Measurements from ENCODE around the gene OTUB1.

OTUB1 gene

DNA sequence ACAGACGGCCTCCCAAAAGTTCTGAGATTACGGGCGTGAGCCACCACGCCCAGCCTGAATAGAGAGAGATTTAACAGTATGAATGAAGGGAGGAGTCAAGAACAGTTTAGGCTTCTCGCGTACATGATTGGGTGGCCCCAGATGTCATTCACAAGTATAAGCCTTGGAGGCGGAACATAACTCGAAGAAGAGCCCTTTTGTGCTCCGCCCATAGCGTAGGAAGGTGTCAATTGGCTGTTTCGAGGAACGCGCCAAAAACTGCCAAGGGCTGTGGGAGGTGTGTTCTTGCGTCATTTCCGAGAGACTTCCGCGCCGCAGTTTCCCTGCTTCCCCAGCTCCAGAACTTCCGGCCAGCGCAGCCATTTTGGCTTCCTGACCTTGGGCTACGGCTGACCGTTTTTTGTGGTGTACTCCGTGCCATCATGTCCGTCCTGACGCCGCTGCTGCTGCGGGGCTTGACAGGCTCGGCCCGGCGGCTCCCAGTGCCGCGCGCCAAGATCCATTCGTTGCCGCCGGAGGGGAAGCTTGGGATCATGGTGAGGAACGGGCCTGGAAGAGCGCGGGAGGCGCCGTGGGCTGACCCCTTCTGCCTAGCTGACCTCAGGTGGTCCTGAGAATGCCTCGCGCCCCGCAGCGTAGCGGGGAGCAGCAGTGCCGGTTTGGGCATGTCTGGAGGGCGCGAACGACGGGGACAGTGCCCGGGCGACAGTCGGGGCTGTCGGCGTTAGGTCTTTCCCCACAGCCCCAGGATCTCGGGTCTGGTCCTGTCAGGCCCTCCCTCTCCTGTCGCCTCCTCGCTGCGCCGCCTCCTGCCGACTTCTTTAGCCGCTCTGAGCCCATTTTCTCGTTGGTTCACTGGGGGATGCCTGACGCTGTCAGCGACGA, 11.7 kb upstream of the OTUB1 start, which contains the start of gene COX8A:
TSS of gene COX8A (plus strand) at position 362 of the 885 bp plus-strand sequence. CDS start at position 423, 61 bp downstream.
- DNase-seq (ENCODE audit: low spot score) = peak; percentile 100

DNA sequence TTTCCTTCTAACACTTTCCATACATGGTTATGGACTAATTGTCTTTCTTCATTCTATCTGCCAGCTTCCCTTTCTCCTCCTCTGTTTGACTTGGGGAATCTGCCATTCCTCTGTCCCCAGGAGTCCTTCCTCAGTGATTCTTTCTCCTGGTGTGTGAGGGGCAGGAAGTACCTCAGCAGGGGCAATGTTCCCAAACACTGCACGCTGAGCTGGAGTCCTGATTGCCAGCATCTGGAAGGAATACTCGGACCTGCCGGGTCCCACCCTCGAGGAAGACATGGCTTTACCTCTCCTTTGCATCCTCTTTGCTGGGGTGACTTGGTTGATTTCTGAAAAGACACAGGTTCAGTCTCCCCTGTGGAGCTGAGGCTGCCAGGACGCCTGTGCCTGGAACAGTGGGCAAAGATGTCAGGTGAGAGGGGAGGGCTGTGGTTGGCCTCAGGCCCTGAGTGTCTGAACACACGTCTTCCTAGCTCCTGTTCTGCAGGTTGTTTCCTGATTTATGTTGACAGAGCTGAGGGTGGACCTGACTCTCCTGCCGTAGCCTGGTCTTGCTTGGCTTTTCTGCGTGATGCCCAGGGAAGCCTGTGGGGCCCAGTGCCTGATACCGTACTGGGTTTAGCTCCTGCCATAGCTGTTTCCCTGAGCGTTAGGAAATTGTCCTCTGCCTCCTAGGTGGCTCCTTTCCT, 7.5 kb upstream of the OTUB1 start:
- no peak for DNase-seq (ENCODE audit: low spot score)

DNA sequence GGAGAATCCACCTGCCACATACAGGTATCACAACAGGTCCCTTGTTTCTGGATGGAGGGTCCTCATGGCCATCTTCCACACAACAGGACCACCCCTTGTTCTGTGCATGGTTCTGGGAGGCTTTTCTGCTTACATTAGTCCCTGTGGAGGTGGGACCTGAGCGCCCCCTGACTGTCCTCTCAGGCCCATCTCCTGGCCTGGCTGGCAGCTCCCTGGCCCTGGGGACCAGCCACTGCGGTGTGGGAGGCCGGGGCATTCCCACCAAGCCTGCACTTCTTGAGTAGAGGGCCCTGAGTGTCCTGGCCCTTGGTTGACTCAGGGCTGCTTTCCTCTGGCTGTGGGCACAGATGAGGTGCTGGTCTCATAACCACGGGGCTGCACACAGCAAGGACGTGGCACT, 6.8 kb upstream of the OTUB1 start:
- no peak for DNase-seq (ENCODE audit: low spot score)

DNA sequence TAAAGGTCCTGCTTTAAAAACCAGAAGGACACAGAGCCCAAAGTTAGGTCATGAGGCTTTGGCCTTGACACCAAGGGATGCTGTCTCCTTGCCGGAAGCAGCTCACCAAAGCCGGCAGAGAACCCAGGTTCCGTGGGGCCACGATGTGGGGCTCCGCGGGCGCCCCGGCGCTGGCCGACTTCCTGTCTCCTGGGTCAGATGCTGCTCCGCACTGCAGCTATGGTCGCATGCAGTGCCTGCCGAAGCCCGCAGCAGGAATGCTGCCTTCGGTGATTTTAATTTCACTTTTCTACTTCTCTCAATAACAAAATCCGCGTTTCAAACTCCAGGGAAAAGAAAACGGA, 454 bp upstream of the OTUB1 start:
- no peak for DNase-seq (ENCODE audit: low spot score)

DNA sequence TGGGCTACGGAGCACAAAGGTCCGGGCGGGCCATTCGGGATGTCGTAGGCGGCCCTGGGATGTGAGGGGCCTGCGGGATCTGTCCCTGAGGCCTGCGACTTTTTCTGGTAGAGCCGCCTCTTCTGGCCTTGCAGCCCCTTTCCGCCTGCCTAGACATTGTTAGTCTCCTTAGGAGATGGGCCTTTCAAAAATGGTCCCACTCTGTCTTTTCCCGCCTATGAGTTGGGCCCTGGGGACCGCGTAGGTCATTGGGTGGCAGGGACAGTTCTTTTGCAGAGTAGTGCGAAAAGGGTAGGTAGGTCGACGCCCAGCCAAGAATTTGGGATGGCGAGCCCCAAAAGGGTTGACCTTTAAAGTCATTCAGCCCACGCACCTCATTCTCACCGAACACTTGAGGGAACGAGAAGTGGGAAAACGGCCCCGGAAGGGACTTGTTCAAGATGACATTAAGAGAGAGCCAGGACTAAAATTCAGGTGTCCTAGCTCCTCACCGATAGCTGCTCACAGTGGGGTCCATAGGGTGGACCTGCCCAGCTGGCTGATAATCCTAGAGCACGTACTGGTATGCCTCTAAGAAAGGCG, 785 bp downstream of the OTUB1 start:
- no peak for DNase-seq (ENCODE audit: low spot score)

DNA sequence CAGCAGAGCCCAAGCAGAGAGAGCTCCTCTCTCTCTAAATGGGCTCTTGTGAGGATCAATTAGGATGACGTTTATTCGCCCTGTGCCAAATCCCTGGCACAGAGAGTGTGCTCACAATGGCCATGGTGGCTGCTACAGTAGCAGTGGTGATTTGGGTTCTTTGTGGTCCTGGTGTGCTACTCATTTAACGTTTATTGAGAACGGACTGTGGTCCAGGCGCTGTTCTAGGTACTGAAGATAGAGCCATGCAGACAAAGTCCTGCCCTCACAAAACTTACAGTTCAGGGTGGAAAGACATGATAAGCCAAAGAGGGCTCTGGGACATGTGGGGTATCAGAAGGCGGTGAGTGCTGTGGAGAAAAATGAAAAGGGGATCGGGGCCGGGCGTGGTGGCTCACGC, 5.3 kb downstream of the OTUB1 start:
- DNase-seq (ENCODE audit: low spot score) = no peak

DNA sequence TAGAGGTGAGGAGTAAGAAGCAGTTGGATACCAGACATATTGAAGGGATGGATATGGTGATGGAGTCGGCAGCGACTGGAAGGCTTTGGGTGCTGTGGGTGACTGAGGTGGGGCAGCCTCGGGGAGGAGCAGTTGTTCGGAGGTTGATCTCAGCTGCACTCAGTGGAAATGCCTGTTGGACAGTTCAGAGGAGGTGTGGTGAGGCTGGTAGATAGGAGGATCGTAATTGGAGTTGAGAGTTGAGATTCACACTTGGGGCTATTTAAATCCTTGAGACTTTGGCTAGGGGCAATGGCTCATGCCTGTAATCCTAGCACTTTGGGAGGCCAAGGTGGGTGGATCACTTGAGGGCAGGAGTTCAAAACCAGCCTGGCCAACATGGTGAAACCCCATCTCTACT, 6.9 kb downstream of the OTUB1 start:
- DNase-seq (ENCODE audit: low spot score) = no peak

DNA sequence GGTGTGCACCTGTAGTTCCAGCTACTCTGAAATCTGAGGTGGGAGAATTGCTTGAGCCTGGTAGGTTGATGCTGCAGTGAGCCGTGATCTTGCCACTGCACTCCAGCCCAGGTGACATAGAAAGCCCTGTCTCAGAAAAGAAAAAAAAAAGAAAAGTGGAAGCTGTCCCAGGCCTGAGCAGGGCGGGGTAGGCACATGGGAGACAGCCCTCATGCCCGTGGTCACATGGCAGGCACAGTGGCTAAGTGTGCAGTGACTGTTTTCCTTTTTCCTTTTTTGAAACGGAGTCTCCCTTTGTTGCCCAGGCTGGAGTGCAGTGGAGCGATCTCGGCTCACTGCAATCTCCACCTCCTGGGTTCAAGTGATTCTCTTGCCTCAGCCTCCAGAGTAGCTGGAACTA, 7.8 kb downstream of the OTUB1 start:
- DNase-seq (ENCODE audit: low spot score) = no peak

DNA sequence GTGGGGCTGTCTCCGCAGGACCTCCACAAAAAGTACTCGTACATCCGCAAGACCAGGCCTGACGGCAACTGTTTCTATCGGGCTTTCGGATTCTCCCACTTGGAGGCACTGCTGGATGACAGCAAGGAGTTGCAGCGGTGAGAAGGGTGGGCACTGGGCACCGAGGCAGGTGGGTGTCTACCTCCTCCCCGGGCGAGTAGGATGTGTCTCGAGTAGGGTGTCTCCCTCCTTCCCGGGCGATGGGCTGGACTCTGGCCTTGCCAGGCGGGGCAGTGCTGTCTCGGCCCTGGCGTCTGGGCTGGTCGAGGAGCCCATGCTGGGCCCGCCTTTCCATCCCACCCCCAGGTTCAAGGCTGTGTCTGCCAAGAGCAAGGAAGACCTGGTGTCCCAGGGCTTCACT, 10.3 kb downstream of the OTUB1 start:
- no peak for DNase-seq (ENCODE audit: low spot score)

DNA sequence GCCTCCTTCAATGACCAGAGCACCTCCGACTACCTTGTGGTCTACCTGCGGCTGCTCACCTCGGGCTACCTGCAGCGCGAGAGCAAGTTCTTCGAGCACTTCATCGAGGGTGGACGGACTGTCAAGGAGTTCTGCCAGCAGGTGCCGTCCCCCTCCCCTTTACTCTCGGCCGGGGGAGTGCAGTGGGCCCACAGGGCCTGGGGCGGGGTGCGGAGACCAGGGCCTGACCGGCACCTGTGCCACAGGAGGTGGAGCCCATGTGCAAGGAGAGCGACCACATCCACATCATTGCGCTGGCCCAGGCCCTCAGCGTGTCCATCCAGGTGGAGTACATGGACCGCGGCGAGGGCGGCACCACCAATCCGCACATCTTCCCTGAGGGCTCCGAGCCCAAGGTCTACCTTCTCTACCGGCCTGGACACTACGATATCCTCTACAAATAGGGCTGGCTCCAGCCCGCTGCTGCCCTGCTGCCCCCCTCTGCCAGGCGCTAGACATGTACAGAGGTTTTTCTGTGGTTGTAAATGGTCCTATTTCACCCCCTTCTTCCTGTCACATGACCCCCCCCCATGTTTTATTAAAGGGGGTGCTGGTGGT, 11.0 kb downstream of the OTUB1 start:
- no peak for DNase-seq (ENCODE audit: low spot score)

DNA sequence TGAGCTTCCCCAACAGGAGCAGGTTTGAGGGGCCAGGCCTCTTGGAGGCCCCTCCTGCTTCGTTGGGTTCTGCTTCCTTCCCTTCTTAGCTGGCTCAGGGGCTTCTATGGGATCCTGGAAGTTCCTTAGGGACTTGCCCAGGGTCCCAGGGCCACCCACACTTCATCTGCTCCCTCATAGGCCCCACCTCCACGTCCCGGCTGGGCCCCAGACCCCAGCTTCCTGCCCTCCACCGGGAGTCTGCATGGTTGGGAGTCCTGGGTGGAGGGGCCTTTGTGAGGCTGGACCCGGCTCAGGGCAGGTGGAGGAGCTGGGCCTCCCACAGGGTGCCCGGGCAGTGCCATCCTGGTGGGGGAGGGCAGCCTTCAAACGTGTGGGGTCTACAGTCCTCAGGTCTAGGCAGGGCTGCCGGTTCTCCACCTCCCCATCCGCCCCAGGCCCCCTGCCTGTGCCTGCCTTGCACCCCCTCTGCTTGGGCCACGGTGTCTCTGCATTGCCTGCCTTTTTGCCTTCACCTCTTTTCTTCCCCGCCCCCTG, 11.6 kb downstream of the OTUB1 start:
- DNase-seq (ENCODE audit: low spot score) = no peak

DNA sequence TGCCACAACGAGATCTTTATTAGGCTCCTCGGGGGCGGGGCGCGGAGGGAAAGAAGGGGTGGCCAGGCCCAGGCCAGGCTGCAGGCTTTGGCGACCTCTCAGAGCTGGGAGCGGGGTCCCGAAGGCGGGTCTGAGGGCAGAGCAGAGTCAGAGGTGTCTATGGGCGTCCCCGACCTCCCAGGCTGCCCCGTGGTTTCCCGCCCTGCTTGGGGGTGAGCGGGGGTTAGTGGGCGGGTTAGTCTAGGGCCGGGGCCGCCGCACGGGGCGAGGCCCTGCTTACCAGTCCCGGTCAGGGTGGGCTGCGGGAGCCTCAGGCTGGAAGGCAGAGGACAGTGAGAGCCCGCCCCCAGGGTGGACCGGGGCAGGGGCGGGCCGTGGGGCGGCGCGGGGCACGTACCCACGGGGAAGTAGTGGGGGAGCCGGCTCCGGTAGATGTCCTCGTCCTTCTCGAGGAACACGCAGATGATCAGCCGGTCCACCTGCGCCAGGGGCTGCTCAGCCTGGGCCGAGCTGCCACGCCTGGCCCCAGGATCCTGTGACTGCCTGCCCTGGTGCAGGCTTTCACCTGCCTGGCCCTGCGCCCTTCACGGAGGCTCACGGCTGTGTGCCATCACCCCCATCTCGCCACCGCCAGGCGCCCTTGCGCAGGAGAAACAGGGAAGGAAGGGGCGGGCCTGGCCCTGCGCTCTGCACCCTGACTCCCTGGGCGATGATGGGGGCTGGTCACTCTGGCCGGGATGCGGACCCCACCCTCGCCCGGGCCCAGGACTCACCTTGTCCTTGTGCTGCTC, 12.5 kb downstream of the OTUB1 start:
- no peak for DNase-seq (ENCODE audit: low spot score)

DNA sequence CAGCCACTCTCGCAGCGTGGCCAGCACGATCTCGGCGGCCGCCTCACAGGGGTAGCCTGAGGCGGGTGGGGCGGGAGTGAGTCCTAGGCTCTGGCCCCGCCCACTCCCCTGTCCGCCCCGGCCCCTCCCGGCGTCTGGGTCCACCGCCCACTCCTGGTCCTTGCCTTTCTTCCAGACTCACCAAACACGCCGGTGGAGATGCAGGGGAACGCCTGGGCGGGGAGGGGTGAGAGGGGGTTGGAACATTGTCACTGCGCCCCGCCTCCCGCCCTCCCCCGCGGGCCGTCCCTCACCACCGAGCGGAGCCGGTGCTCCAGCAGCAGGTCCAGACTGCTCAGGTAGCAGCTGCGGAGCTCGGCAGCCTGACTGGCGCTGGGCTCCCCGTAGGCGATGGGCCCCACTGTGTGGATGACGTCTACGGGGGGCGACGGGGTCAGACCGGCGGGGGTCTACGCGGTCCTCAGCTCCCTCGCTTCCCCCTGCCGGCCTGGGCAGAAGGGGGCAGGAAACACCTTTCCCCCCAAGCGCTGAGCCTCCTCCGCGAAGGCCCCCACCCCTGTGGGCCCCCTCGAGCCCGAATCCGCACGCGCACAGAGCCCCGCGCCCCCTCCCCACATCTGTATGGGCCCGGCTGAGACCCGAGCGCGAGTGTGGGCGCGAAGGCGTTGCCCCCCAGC, 13.2 kb downstream of the OTUB1 start:
- DNase-seq (ENCODE audit: low spot score) = peak; percentile 79

DNA sequence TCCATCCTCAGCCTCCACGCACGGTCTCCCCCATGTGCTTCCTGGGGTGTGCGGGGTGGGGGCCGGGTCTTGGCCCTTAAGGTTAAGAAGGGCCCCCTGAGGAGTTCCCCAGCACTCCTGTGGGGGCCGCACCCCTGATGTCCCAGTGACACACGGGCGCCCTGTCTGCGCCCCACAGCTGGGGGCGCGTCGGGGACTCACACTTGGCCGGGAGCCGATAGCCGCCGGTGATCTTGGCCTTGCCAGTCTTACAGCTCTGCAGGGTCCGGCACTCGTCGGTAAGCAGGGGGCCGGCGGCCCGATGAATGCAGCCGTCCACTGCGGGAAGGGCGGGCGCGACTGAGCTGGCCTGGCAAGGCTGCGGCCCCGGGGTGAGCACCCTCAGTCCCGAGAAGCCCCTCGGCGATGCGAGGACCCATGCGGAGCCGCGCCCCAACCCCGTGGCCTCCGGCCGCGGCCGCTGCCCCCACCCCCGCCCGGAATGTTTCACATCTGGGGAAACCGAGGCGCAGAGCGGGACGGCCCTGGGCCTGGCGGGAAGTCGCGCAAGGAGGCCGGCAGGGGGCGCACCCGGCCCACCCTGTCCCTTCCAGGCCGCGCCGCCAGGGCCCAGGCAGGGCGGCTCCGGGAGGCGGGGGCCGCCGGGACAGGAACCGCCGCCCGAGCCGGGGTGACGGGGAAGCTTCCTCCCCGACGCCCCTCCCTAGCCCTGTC, 13.9 kb downstream of the OTUB1 start:
- DNase-seq (ENCODE audit: low spot score) = peak; percentile 74

DNA sequence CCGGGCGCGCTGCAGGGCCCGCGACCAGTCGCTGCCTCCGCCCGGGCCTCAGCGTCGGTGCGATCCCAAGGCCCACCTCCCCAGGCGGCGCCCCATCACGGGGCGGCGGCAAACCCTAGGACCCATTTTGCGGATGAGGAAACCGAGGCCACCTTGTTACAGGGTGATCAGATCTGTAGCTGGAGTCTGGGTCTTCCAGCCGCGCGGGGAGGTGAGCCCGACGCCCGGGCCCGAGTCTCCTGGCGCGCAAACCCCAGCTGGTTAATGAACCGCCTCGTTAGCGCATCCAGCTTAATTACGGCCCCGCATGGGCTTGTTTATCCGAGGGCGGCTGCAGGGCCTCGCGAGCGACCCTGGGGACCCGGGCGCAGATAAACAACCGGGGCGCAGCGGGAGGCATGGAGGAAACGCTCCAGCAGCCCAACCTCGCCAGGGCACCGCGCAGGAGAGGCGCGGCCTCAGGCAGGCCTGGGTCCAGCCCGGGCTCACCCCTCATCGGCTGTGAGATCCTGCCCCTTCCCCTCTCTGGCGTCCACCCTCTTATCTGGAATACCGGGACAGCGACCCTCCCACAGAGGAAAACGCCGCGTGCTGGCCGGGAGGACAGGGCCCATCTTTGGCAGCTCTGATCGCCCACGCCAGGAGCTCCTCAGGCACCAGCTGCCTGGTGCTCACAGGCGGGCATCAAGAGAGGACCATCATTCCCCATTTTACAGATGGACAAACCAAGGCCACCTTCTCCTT, 14.7 kb downstream of the OTUB1 start:
- DNase-seq (ENCODE audit: low spot score) = no peak

DNA sequence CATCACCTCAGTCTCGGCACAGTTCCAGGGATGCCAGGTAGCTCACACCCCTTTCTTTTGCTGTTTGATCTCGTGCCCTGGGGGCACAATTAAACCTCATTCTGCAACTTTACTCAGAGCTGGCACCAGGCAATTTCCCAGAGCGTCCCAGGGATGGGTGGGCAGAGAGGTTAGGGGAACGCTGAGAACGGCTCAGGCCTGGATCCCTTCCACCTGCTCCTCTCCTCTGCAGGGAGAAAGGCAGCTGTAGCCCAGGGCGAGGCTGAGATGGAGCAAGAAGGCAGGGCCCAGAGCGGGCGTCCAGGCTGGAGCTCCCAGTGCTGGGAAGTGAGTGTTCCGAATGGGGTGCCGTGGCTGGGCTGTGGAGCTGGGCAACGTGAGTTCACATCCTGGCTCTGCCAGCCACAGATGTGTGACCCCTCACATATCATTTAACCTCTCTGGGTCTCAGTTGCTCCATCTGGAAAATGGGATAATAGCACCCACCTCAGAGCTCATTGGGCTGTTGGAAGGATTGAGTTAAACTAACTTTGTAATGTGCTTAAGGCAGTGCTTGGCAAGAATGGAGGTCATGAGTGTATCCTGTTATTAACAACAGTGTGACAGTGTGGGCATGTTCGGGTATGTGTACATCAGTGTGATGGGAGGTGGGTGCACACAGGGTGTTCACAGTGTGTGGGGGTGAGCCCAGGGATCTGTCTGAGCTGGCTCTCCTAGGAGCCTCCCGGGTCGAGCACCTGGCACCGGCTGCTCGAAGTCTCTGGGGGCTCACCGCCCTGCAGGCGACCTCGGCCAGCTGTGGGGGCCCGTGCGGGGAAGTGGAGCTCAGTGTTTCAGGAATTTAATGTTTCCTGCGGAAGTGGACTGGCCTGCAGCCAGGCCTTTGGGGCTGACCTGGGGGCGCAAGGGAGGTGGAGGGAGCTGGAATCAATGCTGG, 15.5 kb downstream of the OTUB1 start:
- no peak for DNase-seq (ENCODE audit: low spot score)

DNA sequence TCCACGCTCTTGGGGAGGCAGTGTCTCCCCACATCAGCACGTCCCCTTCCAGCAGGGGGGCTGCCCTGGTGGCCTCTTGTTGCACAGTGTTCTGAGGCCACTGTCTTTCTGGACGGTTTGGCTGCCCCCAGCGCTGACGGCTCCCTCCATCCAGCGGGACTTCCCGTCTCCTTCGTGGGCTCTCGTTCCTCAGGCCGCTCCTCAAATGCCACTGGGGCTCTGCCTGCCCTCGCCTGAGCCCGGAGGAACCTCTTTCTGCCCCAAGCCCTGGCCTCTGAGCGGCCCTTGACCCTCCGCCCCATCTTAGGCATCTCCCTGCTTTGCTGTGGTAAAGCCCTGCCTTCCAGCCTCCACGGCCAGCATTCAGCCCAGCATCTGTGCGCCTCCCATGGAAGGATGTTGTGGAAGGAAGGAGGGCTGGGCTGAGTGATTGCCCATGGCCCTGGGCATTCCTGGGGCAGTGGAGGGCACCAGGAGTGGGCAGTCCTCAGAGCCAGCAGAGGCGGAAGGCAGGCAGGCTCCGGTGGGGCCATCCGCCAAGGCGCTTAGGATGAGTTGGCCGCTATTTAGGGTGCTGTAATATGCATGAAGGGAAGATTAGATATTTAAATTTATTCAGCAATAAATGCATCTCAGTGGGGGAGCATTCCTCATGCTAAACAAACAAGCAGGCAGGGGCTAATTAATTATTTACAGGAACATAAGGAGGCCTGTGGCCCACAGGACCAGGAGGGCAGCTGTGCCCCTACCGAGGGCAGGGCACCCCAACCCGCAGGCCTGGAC, 17.8 kb downstream of the OTUB1 start:
- DNase-seq (ENCODE audit: low spot score) = no peak

DNA sequence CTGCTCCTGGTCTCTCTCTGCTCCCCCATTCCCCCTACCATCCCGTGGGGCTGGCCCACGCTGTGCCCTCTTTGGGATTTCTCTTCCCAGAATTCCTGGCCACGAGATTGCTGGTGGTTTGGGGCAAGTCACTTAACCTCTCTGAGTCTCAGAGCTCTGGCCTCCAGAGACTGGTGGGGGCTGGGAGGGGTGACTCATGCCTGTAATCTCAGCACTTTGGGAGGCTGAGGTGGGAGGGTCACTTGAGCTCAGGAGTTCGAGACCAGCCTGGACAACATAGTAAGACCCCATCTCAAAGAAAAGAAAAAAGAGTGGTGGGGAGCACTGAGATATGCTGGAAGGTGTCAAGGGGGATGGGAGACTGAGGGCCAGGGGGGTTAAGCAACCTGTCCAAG, 18.3 kb downstream of the OTUB1 start:
- DNase-seq (ENCODE audit: low spot score) = no peak
